ENCODE results near the gene FBXL2. TPM values are rescaled to one million over a fixed set of nuclear protein-coding genes. Genes with fewer than 3 reads are reported as not detected.
A peak's percentile ranks its signal among the peaks of the same experiment; 100 is the strongest.

The FBXL2 gene
- polyA plus RNA-seq, 2 of the 4 experiments (the other 2 are of a cell fraction) = 6.9 to 15.7 TPM

- ChIA-PET POLR2A (no interaction called here), CTCF (interaction anchor here (0.7 to 4.4 kb wide), 6 partner anchors 15 to 227 kb away, joined by 3 to 36 read pairs (median 4); no protein-coding TSS in a partner anchor)
- no peak for ATAC-seq
- Histone ChIP-seq H3K27ac (peak overlapping the region in 1 of 2 experiments; percentile 19; a peak in 1 of 6 replicates), H3K4me1 (peaks cover 46% of the 10 kb centered on the region), H3K4me2 (no peak overlapping the region), H3K4me3 (no peak overlapping the region), H3K9me3 (no peaks in the 10 kb centered on the region)
- TF ChIP-seq HOXB5 (CRISPR knock-in tag; IDR thresholded peaks at IDR 0.05) (no peak), MAFK (IDR thresholded peaks at IDR 0.05; ENCODE audit: partially characterized antibody) (no peak), ZC3H11A (IDR thresholded peaks at IDR 0.05) (no peak), HEYL (CRISPR knock-in tag; IDR thresholded peaks at IDR 0.05) (no peak), MYC (IDR thresholded peaks at IDR 0.05; ENCODE audit: borderline replicate concordance, low read length) (no peak), KDM5A (IDR thresholded peaks at IDR 0.05) (no peak), RCOR1 (IDR thresholded peaks at IDR 0.05; ENCODE audit: low read depth, low read length) (no peak)
- no peak for FAIRE-seq
- WGBS (ENCODE audit: missing lambda C conversion rate) = 84% methylated on average over 4 of the region's 4 CpGs
- DNase-seq (ENCODE audit: low read depth in 1 of 2, low spot score in 1 of 2) = no peak
These were observed 81.0 kb downstream of the FBXL2 start for GRCh38 chr3:33358172-33358781.

GRCh38 chr3:33360136-33360825 is 83.0 kb downstream of the FBXL2 start:
- peak overlapping the region; percentile 74 for H3K4me2 ChIP-seq
- H3K27ac ChIP-seq = peak overlapping the region; percentile 41 to 83; a peak in 5 of 6 replicates
- POLR2A ChIA-PET = no interaction called here
- ATAC-seq (peak; percentile 73 to 85), DNase-seq (ENCODE audit: low read depth in 1 of 2, low spot score in 1 of 2) (peak; percentile 31 to 57), FAIRE-seq (peak; percentile 76)
- TF ChIP-seq SREBF2 (IDR thresholded peaks at IDR 0.05) (no peak), MAZ (IDR thresholded peaks at IDR 0.05; ENCODE audit: borderline replicate concordance, low read depth, low read length) (no peak), JUNB (IDR thresholded peaks at IDR 0.05) (peak; percentile 30; the same call in 1 of the 2 replicates), CEBPB (IDR thresholded peaks at IDR 0.05) (peak in 1 of 2 experiments; percentile 12; a peak in 1 of 4 replicates), NPAS2 (CRISPR knock-in tag; IDR thresholded peaks at IDR 0.05; ENCODE audit: borderline replicate concordance) (no peak), FOSL2 (IDR thresholded peaks at IDR 0.05) (0 out of 2 replicates have a peak, but pooled peaks have one; percentile 9), FOSL2 (CRISPR knock-in tag; IDR thresholded peaks at IDR 0.05) (peak; percentile 76), HDAC2 (IDR thresholded peaks at IDR 0.05) (no peak), JUN (IDR thresholded peaks at IDR 0.05) (no peak), TFCP2L1 (CRISPR knock-in tag; IDR thresholded peaks at IDR 0.05) (no peak), CHD2 (IDR thresholded peaks at IDR 0.05; ENCODE audit: low read length, partially characterized antibody) (no peak), KDM1A (IDR thresholded peaks at IDR 0.05; ENCODE audit: low read depth) (no peak), USF2 (IDR thresholded peaks at IDR 0.05) (no peak)
- no peaks in the 10 kb centered on the region for H3K9me3 ChIP-seq
- CTCF ChIA-PET = interaction anchor here (0.6 to 4.4 kb wide), 2 partner anchors 13 to 19 kb away, joined by 3 to 36 read pairs; no protein-coding TSS in a partner anchor
- 0% methylated on average over 1 of the region's 1 CpG for WGBS (ENCODE audit: missing lambda C conversion rate)
- peak overlapping the region; percentile 15; the same call in 1 of the 3 replicates for H3K4me3 ChIP-seq
- peaks cover 49% of the 10 kb centered on the region for H3K4me1 ChIP-seq

- peaks cover 40% of the 10 kb centered on the region for H3K4me1 ChIP-seq
- no peaks in the 10 kb centered on the region for H3K9me3 ChIP-seq
- TF ChIP-seq EP300 (IDR thresholded peaks at IDR 0.05) = no peak
- no peak for TF ChIP-seq CBX2 (IDR thresholded peaks at IDR 0.05; ENCODE audit: borderline replicate concordance, low read depth)
- no peak for TF ChIP-seq FOXS1 (CRISPR knock-in tag; IDR thresholded peaks at IDR 0.05)
- no peak for TF ChIP-seq BCL3 (IDR thresholded peaks at IDR 0.05)
- TF ChIP-seq POLR2AphosphoS2 (conservative IDR thresholded peaks at IDR 0.05; ENCODE audit: low read length) = no peak
- TF ChIP-seq FOSL2 (IDR thresholded peaks at IDR 0.05) = no peak
- TF ChIP-seq FOSL2 (CRISPR knock-in tag; IDR thresholded peaks at IDR 0.05) = no peak
- no peak for TF ChIP-seq CBX8 (IDR thresholded peaks at IDR 0.05)
- H3K4me3 ChIP-seq = no peak overlapping the region
- DNase-seq (ENCODE audit: low read depth in 1 of 2, low spot score in 1 of 2) = no peak
- ChIA-PET CTCF (interaction anchor here (0.8 to 3.3 kb wide), 2 partner anchors 9 to 21 kb away, joined by 3 to 32 read pairs; no protein-coding TSS in a partner anchor), POLR2A (no interaction called here)
- 84% methylated on average over 3 of the region's 3 CpGs for WGBS (ENCODE audit: missing lambda C conversion rate)
- H3K4me2 ChIP-seq = no peak overlapping the region
- no peak for FAIRE-seq
- ATAC-seq = 0 out of 6 replicates have a peak, but pooled peaks of 1 of the 2 experiments have one; percentile 37
- 0 out of 6 replicates have a peak overlapping the region, but pooled peaks of 1 of the 2 experiments have one; percentile 20 for H3K27ac ChIP-seq
These were observed 86.0 kb downstream of the FBXL2 start for GRCh38 chr3:33363113-33363800.
